ENCODE measurements around the gene TIMM8A.

TIMM8A gene

DNA sequence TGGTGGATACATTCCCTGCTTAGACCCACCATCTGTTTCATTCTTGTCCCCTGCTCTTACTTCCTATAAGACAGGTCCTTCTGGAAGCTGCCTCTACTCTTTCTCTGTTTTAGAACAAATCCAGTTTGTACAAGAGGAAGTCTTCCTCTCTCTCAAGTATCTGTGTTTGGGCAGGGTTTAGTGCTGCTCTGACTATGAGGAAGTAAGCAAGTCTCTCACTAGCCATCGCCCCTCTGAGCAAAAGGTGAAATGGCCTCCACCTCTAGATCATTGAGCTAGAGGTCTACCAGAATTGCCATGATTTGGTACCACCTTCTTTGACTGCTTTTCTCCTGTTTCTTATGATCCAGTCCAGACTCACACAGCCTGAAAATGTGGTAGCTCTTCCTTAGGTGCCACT, 29.0 kb upstream of the TIMM8A start:
- no peak overlapping the region for H3K4me2 ChIP-seq (ENCODE audit: low read depth, low read length, poor library complexity, severe bottlenecking)
- H4K20me1 ChIP-seq (ENCODE audit: insufficient read depth, low read length, poor library complexity, severe bottlenecking), result no peaks in the 10 kb centered on the region
- no peaks in the 10 kb centered on the region for H3F3A ChIP-seq (ENCODE audit: low read depth)
- H3K4me1 ChIP-seq (ENCODE audit: insufficient read depth, low read length, poor library complexity, severe bottlenecking), result no peaks in the 10 kb centered on the region
- H3K27me3 ChIP-seq (ENCODE audit: insufficient read depth, low read length, poor library complexity, severe bottlenecking), result no peaks in the 10 kb centered on the region
- TF ChIP-seq, protein P1, sequence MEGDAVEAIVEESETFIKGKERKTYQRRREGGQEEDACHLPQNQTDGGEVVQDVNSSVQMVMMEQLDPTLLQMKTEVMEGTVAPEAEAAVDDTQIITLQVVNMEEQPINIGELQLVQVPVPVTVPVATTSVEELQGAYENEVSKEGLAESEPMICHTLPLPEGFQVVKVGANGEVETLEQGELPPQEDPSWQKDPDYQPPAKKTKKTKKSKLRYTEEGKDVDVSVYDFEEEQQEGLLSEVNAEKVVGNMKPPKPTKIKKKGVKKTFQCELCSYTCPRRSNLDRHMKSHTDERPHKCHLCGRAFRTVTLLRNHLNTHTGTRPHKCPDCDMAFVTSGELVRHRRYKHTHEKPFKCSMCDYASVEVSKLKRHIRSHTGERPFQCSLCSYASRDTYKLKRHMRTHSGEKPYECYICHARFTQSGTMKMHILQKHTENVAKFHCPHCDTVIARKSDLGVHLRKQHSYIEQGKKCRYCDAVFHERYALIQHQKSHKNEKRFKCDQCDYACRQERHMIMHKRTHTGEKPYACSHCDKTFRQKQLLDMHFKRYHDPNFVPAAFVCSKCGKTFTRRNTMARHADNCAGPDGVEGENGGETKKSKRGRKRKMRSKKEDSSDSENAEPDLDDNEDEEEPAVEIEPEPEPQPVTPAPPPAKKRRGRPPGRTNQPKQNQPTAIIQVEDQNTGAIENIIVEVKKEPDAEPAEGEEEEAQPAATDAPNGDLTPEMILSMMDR (conservative IDR thresholded peaks at IDR 0.05; ENCODE audit: low read length), result no peak
- TF ChIP-seq EZH2phosphoT487 (IDR thresholded peaks at IDR 0.05; ENCODE audit: borderline replicate concordance), result no peak
- H3K9ac ChIP-seq (ENCODE audit: low read depth, low read length, poor library complexity, severe bottlenecking), result no peak overlapping the region
- no peak overlapping the region for H3K4me3 ChIP-seq (ENCODE audit: low read length, poor library complexity, severe bottlenecking)
- H3K36me3 ChIP-seq (ENCODE audit: insufficient read depth, low read length), result no peaks in the 10 kb centered on the region
- H3K9me3 ChIP-seq (ENCODE audit: insufficient read depth, low read depth, low read length), result no peaks in the 10 kb centered on the region
- H3K9me2 ChIP-seq (replicated peaks; ENCODE audit: low read depth, low read length), result no peaks in the 10 kb centered on the region
- no peaks in the 10 kb centered on the region for H3K79me2 ChIP-seq (ENCODE audit: insufficient read depth, low read length)
- H2AFZ ChIP-seq (ENCODE audit: low read length), result peak overlapping the region; percentile 83

DNA sequence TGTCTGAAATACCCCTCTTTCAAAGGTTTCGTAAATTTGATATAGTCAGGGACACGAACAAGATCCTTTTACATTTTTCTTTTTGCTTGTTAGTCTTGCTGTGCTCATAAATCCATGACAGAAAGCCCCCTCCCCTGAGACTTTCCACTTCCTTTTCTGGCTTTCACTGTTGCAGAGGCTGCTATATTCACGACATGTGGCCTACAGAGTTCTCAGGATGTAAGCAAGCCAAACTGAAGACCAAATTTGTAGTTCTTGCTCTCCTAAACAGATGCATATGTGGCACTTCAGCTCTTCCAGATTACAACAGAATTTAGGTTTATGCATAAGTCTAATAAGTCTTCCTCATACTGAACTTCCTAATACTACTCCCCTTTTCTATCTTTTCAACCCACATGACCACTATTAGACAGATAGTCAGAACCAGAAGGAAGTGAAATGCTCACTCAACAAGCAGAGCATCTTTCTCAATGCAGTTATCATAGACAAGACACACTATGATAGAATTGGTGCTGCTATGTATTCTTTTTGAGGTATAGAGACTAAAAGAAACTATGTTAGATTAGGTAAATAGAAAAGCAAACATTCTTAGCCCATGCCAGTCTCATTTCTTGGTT, 22.5 kb upstream of the TIMM8A start:
- H2AFZ ChIP-seq (ENCODE audit: low read length), result peak overlapping the region; percentile 91
- H3F3A ChIP-seq (ENCODE audit: low read depth), result no peaks in the 10 kb centered on the region
- no peaks in the 10 kb centered on the region for H3K9me3 ChIP-seq (ENCODE audit: insufficient read depth, low read depth, low read length)
- no peaks in the 10 kb centered on the region for H3K9me2 ChIP-seq (replicated peaks; ENCODE audit: low read depth, low read length)
- H3K27me3 ChIP-seq (ENCODE audit: insufficient read depth, low read length, poor library complexity, severe bottlenecking), result no peaks in the 10 kb centered on the region
- H3K4me1 ChIP-seq (ENCODE audit: insufficient read depth, low read length, poor library complexity, severe bottlenecking), result peaks cover 18% of the 10 kb centered on the region
- no peak overlapping the region for H3K9ac ChIP-seq (ENCODE audit: low read depth, low read length, poor library complexity, severe bottlenecking)
- no peaks in the 10 kb centered on the region for H3K79me2 ChIP-seq (ENCODE audit: insufficient read depth, low read length)
- H3K4me2 ChIP-seq (ENCODE audit: low read depth, low read length, poor library complexity, severe bottlenecking), result peak overlapping the region; percentile 43
- TF ChIP-seq, protein P1 (conservative IDR thresholded peaks at IDR 0.05; ENCODE audit: low read length), result no peak
- no peak for TF ChIP-seq EZH2phosphoT487 (IDR thresholded peaks at IDR 0.05; ENCODE audit: borderline replicate concordance)
- H3K36me3 ChIP-seq (ENCODE audit: insufficient read depth, low read length), result no peaks in the 10 kb centered on the region
- H3K4me3 ChIP-seq (ENCODE audit: low read length, poor library complexity, severe bottlenecking), result no peak overlapping the region
- H4K20me1 ChIP-seq (ENCODE audit: insufficient read depth, low read length, poor library complexity, severe bottlenecking), result no peaks in the 10 kb centered on the region

DNA sequence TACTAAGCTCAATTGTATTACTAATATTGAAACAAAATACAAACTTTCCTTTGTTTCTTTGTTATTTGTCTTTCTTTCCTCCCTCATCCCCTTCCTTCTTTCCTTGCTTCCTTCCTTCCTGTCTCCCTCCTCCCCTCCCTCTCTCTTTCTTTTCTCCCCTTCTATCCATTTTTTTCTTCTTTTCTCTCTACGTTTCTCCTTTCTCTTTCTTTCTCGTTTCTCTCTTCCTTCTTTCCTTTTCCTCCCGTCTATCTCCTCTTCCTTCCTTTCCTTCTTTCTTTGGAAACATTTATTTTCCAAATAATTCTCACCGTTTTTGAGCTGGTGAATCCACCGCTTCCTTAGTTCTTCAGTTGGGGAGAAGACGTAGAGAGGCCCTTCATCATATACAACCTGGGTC, 21.1 kb upstream of the TIMM8A start:
- H3K36me3 ChIP-seq (ENCODE audit: insufficient read depth, low read length), result no peaks in the 10 kb centered on the region
- no peak overlapping the region for H3K4me2 ChIP-seq (ENCODE audit: low read depth, low read length, poor library complexity, severe bottlenecking)
- H2AFZ ChIP-seq (ENCODE audit: low read length), result peak overlapping the region; percentile 36
- no peak for TF ChIP-seq EZH2phosphoT487 (IDR thresholded peaks at IDR 0.05; ENCODE audit: borderline replicate concordance)
- TF ChIP-seq, protein P1 (conservative IDR thresholded peaks at IDR 0.05; ENCODE audit: low read length), result no peak
- H3K79me2 ChIP-seq (ENCODE audit: insufficient read depth, low read length), result no peaks in the 10 kb centered on the region
- H3K9me2 ChIP-seq (replicated peaks; ENCODE audit: low read depth, low read length), result no peaks in the 10 kb centered on the region
- no peaks in the 10 kb centered on the region for H3K27me3 ChIP-seq (ENCODE audit: insufficient read depth, low read length, poor library complexity, severe bottlenecking)
- no peaks in the 10 kb centered on the region for H3F3A ChIP-seq (ENCODE audit: low read depth)
- peaks cover 18% of the 10 kb centered on the region for H3K4me1 ChIP-seq (ENCODE audit: insufficient read depth, low read length, poor library complexity, severe bottlenecking)
- no peaks in the 10 kb centered on the region for H4K20me1 ChIP-seq (ENCODE audit: insufficient read depth, low read length, poor library complexity, severe bottlenecking)
- H3K4me3 ChIP-seq (ENCODE audit: low read length, poor library complexity, severe bottlenecking), result no peak overlapping the region
- H3K9me3 ChIP-seq (ENCODE audit: insufficient read depth, low read depth, low read length), result no peaks in the 10 kb centered on the region
- H3K9ac ChIP-seq (ENCODE audit: low read depth, low read length, poor library complexity, severe bottlenecking), result no peak overlapping the region
